Panc1 (cell line): ENCODE measurements around the gene MACROH2A1.

Source experiments
- POLR2AphosphoS5 ChIP-seq: IDR thresholded peaks from 2 replicates; pipeline ENCODE4 v1.6.1; 2012; ENCODE audit warnings: mild to moderate bottlenecking, low read depth, low read length, moderate library complexity
- SIN3A ChIP-seq: IDR thresholded peaks from 2 replicates; pipeline ENCODE4 v1.6.1; 2012; ENCODE audit warnings: low read depth, mild to moderate bottlenecking, low read length, moderate library complexity, borderline replicate concordance; ENCODE audit not compliant: insufficient read depth
- TCF7L2 ChIP-seq: IDR thresholded peaks from 2 replicates; pipeline ENCODE4 v1.6.1; 2011; ENCODE audit warnings: mild to moderate bottlenecking, low read depth, low read length, inconsistent platforms
- TF ChIP-seq, protein P1 (sequence below): fragments of 450-650 bp; IDR thresholded peaks from 2 replicates; pipeline ENCODE4 v1.5.1; 2017; ENCODE audit warnings: mild to moderate bottlenecking
- TF ChIP-seq, protein P2 (sequence below), 2 experiments: IDR thresholded peaks; 2 replicates each; pipeline ENCODE4 v1.6.1; 2011 to 2012; ENCODE audit warnings: low read depth in 2 of 2, control low read depth in 1 of 2, low read length in 1 of 2, mild to moderate bottlenecking in 1 of 2, moderate library complexity in 1 of 2; ENCODE audit not compliant: insufficient read depth in 1 of 2

DNA sequence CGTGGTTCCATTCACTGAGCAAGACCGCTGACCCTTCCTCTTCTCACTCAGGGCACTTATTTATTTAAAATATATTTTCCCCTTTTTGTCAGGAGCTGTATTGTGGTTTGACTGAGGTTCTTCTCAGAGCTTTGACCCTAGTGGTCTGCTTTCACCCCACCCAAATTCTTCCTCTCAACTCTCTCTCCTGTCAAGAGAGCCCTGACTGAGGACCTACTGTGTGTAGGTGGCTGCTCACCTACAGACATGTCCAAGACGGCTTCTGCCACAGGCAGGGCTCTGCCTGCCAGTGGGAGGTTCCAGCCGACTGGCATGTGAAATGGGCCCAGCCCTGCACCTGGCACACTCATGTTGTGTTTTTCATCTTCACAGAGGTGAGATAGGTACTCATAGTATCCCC lies 42.9 kb upstream of the MACROH2A1 start:
- no peak for TF ChIP-seq POLR2AphosphoS5
- TF ChIP-seq, protein P1, sequence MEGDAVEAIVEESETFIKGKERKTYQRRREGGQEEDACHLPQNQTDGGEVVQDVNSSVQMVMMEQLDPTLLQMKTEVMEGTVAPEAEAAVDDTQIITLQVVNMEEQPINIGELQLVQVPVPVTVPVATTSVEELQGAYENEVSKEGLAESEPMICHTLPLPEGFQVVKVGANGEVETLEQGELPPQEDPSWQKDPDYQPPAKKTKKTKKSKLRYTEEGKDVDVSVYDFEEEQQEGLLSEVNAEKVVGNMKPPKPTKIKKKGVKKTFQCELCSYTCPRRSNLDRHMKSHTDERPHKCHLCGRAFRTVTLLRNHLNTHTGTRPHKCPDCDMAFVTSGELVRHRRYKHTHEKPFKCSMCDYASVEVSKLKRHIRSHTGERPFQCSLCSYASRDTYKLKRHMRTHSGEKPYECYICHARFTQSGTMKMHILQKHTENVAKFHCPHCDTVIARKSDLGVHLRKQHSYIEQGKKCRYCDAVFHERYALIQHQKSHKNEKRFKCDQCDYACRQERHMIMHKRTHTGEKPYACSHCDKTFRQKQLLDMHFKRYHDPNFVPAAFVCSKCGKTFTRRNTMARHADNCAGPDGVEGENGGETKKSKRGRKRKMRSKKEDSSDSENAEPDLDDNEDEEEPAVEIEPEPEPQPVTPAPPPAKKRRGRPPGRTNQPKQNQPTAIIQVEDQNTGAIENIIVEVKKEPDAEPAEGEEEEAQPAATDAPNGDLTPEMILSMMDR: no peak
- no peak for TF ChIP-seq SIN3A
- TF ChIP-seq, protein P2, sequence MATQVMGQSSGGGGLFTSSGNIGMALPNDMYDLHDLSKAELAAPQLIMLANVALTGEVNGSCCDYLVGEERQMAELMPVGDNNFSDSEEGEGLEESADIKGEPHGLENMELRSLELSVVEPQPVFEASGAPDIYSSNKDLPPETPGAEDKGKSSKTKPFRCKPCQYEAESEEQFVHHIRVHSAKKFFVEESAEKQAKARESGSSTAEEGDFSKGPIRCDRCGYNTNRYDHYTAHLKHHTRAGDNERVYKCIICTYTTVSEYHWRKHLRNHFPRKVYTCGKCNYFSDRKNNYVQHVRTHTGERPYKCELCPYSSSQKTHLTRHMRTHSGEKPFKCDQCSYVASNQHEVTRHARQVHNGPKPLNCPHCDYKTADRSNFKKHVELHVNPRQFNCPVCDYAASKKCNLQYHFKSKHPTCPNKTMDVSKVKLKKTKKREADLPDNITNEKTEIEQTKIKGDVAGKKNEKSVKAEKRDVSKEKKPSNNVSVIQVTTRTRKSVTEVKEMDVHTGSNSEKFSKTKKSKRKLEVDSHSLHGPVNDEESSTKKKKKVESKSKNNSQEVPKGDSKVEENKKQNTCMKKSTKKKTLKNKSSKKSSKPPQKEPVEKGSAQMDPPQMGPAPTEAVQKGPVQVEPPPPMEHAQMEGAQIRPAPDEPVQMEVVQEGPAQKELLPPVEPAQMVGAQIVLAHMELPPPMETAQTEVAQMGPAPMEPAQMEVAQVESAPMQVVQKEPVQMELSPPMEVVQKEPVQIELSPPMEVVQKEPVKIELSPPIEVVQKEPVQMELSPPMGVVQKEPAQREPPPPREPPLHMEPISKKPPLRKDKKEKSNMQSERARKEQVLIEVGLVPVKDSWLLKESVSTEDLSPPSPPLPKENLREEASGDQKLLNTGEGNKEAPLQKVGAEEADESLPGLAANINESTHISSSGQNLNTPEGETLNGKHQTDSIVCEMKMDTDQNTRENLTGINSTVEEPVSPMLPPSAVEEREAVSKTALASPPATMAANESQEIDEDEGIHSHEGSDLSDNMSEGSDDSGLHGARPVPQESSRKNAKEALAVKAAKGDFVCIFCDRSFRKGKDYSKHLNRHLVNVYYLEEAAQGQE (IDR thresholded peaks at IDR 0.05; ENCODE audit: insufficient read depth in 1 of 2, low read depth in 2 of 2, low read length in 1 of 2): no peak
- TF ChIP-seq TCF7L2: no peak
